Spleen (tissue), 7 donors: Measurements from ENCODE around the gene KIAA1328.

Experiments used
- CTCF ChIP-seq, 11 experiments: fragments of 200-600 bp in 7 of 11; fragments of 450-650 bp in 4 of 11; sonication (generic) in 4 of 11; IDR thresholded peaks in 8 of 11; conservative IDR thresholded peaks in 3 of 11; 1 replicate in 7 of 11; 2 replicates in 4 of 11; pipeline versions ENCODE4 v1.4.0 to v1.8.0; 2016 to 2021; ENCODE audit warnings: antibody characterized with exemption in 11 of 11, inconsistent platforms in 4 of 11, mild to moderate bottlenecking in 1 of 11
- POLR2A ChIP-seq, 3 donors: fragments of 450-650 bp; IDR thresholded peaks; one replicate each; pipeline ENCODE4 v1.5.1; 2017; ENCODE audit warnings: antibody characterized with exemption in 3 of 3, mild to moderate bottlenecking in 1 of 3
- donor health status: DM: no; HTN: no; CAD: no; lungs with moderate emphysema.
- donor health status: DM: no; HTN: no; CAD: no.
- donor health status: DM: no; HTN: no; CAD: no.

DNA sequence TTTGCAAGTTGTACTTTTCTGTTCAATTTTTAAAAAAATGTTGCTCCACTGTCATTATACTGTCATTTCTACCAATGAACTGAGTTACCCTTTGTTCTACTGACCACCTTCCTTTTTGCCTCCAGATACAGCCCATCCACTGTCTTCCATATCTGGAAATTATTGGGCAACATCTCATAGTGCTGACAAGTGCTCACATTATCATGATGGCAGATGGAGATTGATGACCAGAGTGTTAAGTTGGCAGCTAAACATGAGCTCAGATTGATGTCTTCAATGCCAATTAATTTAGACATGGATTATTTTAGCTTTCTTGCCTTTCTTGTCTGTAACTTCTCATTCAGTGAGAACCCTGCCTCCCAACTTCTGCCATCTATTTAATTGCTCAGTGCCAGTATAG, 76.6 kb downstream of the KIAA1328 start:
- no peak for TF ChIP-seq CTCF (IDR thresholded peaks at IDR 0.05 in 8 of 11, conservative IDR thresholded peaks at IDR 0.05 in 3 of 11)
- no peak for TF ChIP-seq POLR2A (IDR thresholded peaks at IDR 0.05)
